CD4-positive, alpha-beta T cell (primary cell): ENCODE data around the gene STAC2. TPM values are rescaled to one million over a fixed set of nuclear protein-coding genes. Genes with fewer than 3 reads are reported as not detected.

Source experiments
- ATAC-seq: fragments of 200-7000 bp; cut with Tn5 transposase; one replicate; pipeline ENCODE4 v1.10.0; 2022; ENCODE audit warnings: mild to moderate bottlenecking; ENCODE audit not compliant: poor library complexity
- CTCF ChIA-PET: fragments of 350-600 bp; sonication (Branson Sonifier 250); formaldehyde crosslinking; loops from one replicate; lab custom pipeline; 2021; ENCODE audit warnings: antibody characterized with exemption, inconsistent platforms; lab: Charles Lee
- POLR2A ChIA-PET: fragments of 350-600 bp; sonication (Branson Sonifier 250); formaldehyde crosslinking; loops from one replicate; lab custom pipeline; 2021; ENCODE audit warnings: antibody characterized with exemption, inconsistent platforms; lab: Charles Lee
- DNase-seq, 14 experiments: peaks; one replicate each; pipeline ENCODE4 v3.0.0-alpha.2; 2013 to 2020; ENCODE audit warnings: mixed read lengths in 2 of 14
- H3K27ac ChIP-seq, 2 donors: one replicate each; pipeline versions ENCODE4 v1.5.1 to v1.7.0; 2013; ENCODE audit warnings: low read length in 2 of 2, low read depth in 1 of 2, mild to moderate bottlenecking in 1 of 2
- H3K27me3 ChIP-seq, 2 experiments: 1 replicate in 1 of 2; 2 replicates in 1 of 2; pipeline versions ENCODE4 v1.6.1 to v1.7.0; 2013; ENCODE audit warnings: low read length in 2 of 2, control low read depth in 1 of 2, mild to moderate bottlenecking in 1 of 2, moderate library complexity in 1 of 2; ENCODE audit not compliant: insufficient read depth in 2 of 2, control insufficient read depth in 1 of 2
- H3K36me3 ChIP-seq: one replicate; pipeline ENCODE4 v1.6.1; 2013; ENCODE audit warnings: low read length, control low read depth; ENCODE audit not compliant: insufficient read depth
- H3K4me1 ChIP-seq: one replicate; pipeline ENCODE4 v1.6.1; 2013; ENCODE audit warnings: low read length, control low read depth; ENCODE audit not compliant: insufficient read depth
- H3K4me3 ChIP-seq: one replicate; pipeline ENCODE4 v1.5.1; 2013; ENCODE audit warnings: mild to moderate bottlenecking, low read length, moderate library complexity
- H3K9me3 ChIP-seq, 2 experiments: 1 replicate in 1 of 2; 2 replicates in 1 of 2; pipeline versions ENCODE4 v1.6.1 to v1.7.0; 2013; ENCODE audit warnings: low read length in 2 of 2, mild to moderate bottlenecking in 2 of 2, control low read depth in 1 of 2, moderate library complexity in 1 of 2; ENCODE audit not compliant: control insufficient read depth in 1 of 2, insufficient read depth in 1 of 2
- H3K27ac Mint-ChIP-seq: one replicate; pipeline ENCODE4 v1.8.0; 2020; ENCODE audit warnings: mixed read lengths
- H3K27me3 Mint-ChIP-seq: one replicate; pipeline ENCODE4 v1.8.0; 2021; ENCODE audit warnings: mixed read lengths
- H3K36me3 Mint-ChIP-seq: one replicate; pipeline ENCODE4 v1.8.0; 2021; ENCODE audit warnings: low read depth, mixed read lengths
- H3K4me1 Mint-ChIP-seq: one replicate; pipeline ENCODE4 v1.8.0; 2021; ENCODE audit warnings: low read depth, mixed read lengths
- H3K4me3 Mint-ChIP-seq: one replicate; pipeline ENCODE4 v1.8.0; 2020; ENCODE audit warnings: mild to moderate bottlenecking, mixed read lengths
- H3K9me3 Mint-ChIP-seq: one replicate; pipeline ENCODE4 v1.8.0; 2020; ENCODE audit warnings: mixed read lengths
- intact Hi-C, 2 experiments: fragments of 100-400 bp; cut with DNase I in 1 of 2; cut with micrococcal nuclease in 1 of 2; formaldehyde crosslinking; loops; one replicate each; pipeline versions ENCODE4 v1.15.1 to v1.9.0; 2023 to 2025; cut with DNase I, micrococcal nuclease
- total RNA-seq, 174 experiments: library from RNA in 2 of 174; stranded (reverse) in 2 of 174; gene quantifications; one replicate each; pipeline ENCODE4 v1.2.3 and lab custom pipeline; 2021 to 2026
- TF ChIP-seq, protein P1 (sequence below): fragments of 200-600 bp; IDR thresholded peaks from one replicate; pipeline ENCODE4 v1.8.0; 2022; ENCODE audit warnings: antibody characterized with exemption, mild to moderate bottlenecking

The STAC2 gene
- total RNA-seq, 2 experiments from 2014 or later, result not detected

DNA sequence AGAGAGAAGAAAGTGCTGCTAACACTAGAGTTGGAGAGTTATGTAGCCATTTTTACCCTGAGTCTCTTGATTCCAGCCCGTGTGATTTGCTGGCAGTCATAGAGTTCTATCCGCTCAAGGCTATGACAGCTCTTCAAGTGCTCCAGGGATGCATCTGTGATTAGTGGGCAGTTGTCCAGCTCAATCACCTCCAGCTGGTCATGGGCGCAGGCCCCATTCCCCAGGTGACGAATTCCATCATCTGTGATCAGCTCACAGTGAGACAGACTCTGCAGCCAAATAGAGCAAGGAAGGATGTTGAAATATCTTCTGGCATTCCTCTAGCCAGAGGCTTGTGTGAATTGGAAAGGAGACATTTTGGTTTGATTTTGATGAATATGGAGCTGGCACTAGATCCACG is 38.4 kb upstream of the STAC2 start:
- DNase-seq (no peak), ATAC-seq (no peak)
- Mint-ChIP-seq H3K36me3 (peaks cover 81% of the 10 kb centered on the region), H3K9me3 (no peaks in the 10 kb centered on the region), H3K4me3 (no peak overlapping the region), H3K27ac (no peak overlapping the region), H3K4me1 (no peaks in the 10 kb centered on the region), H3K27me3 (no peaks in the 10 kb centered on the region)
- no peaks in the 10 kb centered on the region for H3K27me3 ChIP-seq
- no peaks in the 10 kb centered on the region for H3K9me3 ChIP-seq
- intact Hi-C loops, result no loop called here
- TF ChIP-seq, protein P1, sequence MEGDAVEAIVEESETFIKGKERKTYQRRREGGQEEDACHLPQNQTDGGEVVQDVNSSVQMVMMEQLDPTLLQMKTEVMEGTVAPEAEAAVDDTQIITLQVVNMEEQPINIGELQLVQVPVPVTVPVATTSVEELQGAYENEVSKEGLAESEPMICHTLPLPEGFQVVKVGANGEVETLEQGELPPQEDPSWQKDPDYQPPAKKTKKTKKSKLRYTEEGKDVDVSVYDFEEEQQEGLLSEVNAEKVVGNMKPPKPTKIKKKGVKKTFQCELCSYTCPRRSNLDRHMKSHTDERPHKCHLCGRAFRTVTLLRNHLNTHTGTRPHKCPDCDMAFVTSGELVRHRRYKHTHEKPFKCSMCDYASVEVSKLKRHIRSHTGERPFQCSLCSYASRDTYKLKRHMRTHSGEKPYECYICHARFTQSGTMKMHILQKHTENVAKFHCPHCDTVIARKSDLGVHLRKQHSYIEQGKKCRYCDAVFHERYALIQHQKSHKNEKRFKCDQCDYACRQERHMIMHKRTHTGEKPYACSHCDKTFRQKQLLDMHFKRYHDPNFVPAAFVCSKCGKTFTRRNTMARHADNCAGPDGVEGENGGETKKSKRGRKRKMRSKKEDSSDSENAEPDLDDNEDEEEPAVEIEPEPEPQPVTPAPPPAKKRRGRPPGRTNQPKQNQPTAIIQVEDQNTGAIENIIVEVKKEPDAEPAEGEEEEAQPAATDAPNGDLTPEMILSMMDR, result no peak
- ChIA-PET POLR2A (no interaction called here), CTCF (no interaction called here)
- H3K4me1 ChIP-seq, result no peaks in the 10 kb centered on the region
- no peak overlapping the region for H3K4me3 ChIP-seq
- no peak overlapping the region for H3K27ac ChIP-seq
- peaks cover 75% of the 10 kb centered on the region for H3K36me3 ChIP-seq

DNA sequence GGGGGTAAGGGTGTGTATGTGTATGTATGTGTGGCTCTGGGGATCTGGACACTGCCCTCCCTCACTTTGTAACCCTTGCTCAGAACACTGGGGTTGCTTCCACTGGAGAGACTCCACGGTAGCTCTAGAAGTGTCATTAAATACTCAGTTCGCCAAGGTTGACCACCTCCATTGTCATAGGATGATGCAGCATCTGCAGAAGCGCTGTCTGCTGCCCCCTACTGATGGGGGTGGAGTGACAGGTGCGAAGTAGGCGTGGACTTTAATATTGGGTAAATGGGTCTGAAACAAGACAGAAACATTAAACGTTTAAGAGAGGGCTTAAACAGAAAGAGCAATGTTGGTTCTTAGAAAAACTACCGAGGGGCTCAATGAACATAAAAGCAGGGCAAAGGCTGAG is 35.5 kb upstream of the STAC2 start:
- ChIA-PET POLR2A (no interaction called here), CTCF (no interaction called here)
- H3K9me3 Mint-ChIP-seq, result no peaks in the 10 kb centered on the region
- Histone ChIP-seq H3K36me3 (peaks cover 77% of the 10 kb centered on the region), H3K4me3 (no peak overlapping the region), H3K27ac (no peak overlapping the region), H3K4me1 (no peaks in the 10 kb centered on the region), H3K27me3 (no peaks in the 10 kb centered on the region), H3K9me3 (no peaks in the 10 kb centered on the region)
- no peaks in the 10 kb centered on the region for H3K27me3 Mint-ChIP-seq
- intact Hi-C loops, result no loop called here
- no peak overlapping the region for H3K27ac Mint-ChIP-seq
- DNase-seq (peak in 6 of 14 experiments; percentile 11 to 43 (median 26)), ATAC-seq (no peak)
- peaks cover 82% of the 10 kb centered on the region for H3K36me3 Mint-ChIP-seq
- TF ChIP-seq, protein P1, result no peak
- no peaks in the 10 kb centered on the region for H3K4me1 Mint-ChIP-seq
- H3K4me3 Mint-ChIP-seq, result no peak overlapping the region

DNA sequence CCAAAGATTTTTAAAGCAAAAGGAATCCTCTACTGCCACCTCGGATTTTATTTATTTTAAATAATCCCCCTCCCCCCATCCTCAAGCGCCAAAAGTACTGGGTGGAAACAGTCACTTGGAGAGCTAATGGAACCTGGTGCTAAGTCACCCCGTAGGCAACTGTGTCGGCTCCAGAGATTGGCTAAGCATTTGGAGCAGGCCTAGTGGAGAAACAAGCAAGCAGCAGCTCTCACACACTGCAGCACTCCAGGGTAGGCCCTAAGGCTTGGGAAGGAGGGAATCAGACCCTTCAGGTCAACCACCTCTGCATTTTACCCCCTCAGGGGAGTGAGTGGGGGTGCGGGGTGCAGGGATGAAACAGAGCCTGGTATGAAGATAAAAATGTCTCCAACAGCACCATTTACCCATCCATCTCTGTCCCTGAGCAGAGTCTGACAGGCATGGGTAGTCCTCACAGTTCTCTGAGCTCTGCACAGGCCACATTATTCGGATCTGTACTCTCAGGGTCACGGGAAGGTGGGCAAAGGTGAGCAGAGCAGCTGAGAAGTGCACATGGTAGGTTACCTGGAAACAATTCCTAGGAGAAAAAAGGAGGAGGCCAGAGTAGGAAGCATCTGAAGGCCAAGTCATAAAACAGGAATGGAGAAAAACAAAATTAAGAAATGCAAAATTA is 27.2 kb upstream of the STAC2 start:
- ATAC-seq (no peak), DNase-seq (no peak)
- Mint-ChIP-seq H3K4me1 (no peaks in the 10 kb centered on the region), H3K4me3 (no peak overlapping the region), H3K27ac (no peak overlapping the region), H3K27me3 (no peaks in the 10 kb centered on the region), H3K36me3 (peaks cover 34% of the 10 kb centered on the region), H3K9me3 (no peaks in the 10 kb centered on the region)
- H3K27ac ChIP-seq, result no peak overlapping the region
- CTCF ChIA-PET, result interaction anchor here (0.6 to 2.0 kb wide), 2 partner anchors 46 to 141 kb away, joined by 3 to 9 read pairs; no protein-coding TSS in a partner anchor
- POLR2A ChIA-PET, result no interaction called here
- no peak overlapping the region for H3K4me3 ChIP-seq
- no peaks in the 10 kb centered on the region for H3K27me3 ChIP-seq
- H3K4me1 ChIP-seq, result no peaks in the 10 kb centered on the region
- H3K36me3 ChIP-seq, result peaks cover 36% of the 10 kb centered on the region
- TF ChIP-seq, protein P1, result no peak
- intact Hi-C loops, result no loop called here
- H3K9me3 ChIP-seq, result no peaks in the 10 kb centered on the region
